Epithelial cell of esophagus (primary cell): Measurements from ENCODE around the gene PRKCQ.

Source experiments
- DNase-seq: peaks from one replicate; pipeline ENCODE4 v3.0.0; 2010; ENCODE audit warnings: low read depth
- H3K4me3 ChIP-seq: 2 replicates; pipeline ENCODE4 v1.5.1; 2011; ENCODE audit warnings: mild to moderate bottlenecking, low read length, control low read depth
- CTCF ChIP-seq: IDR thresholded peaks from 2 replicates; pipeline ENCODE4 v1.5.1; 2011; ENCODE audit warnings: low read depth, mild to moderate bottlenecking, low read length, control low read depth, inconsistent platforms; ENCODE audit not compliant: insufficient read depth; ENCODE audit errors: missing control alignments

Gene PRKCQ

GRCh38 chr10:6579904-6580278, at the start of gene PRKCQ:
PRKCQ (minus strand) TSS chr10:6580276; CDS start chr10:6515135, 65,141 bp downstream.
- DNase-seq = peak; percentile 41
- no peak for TF ChIP-seq CTCF
- H3K4me3 ChIP-seq = peak within 1 kb of the TSS; percentile 67

GRCh38 chr10:6625428-6625827, 45.4 kb upstream of the PRKCQ start:
- no peak overlapping the region for H3K4me3 ChIP-seq
- DNase-seq = no peak
- no peak for TF ChIP-seq CTCF

GRCh38 chr10:6624392-6624791, 44.3 kb upstream of the PRKCQ start:
- no peak for DNase-seq
- no peak for TF ChIP-seq CTCF
- H3K4me3 ChIP-seq = no peak overlapping the region

- no peak for DNase-seq
- TF ChIP-seq CTCF = no peak
- H3K4me3 ChIP-seq = no peak overlapping the region
Measured at GRCh38 chr10:6622921-6623320, 42.8 kb upstream of the PRKCQ start.

GRCh38 chr10:6621536-6621935, 41.5 kb upstream of the PRKCQ start:
- H3K4me3 ChIP-seq = no peak overlapping the region
- no peak for TF ChIP-seq CTCF
- peak; percentile 45 for DNase-seq

GRCh38 chr10:6619660-6620059, 39.6 kb upstream of the PRKCQ start:
- no peak overlapping the region for H3K4me3 ChIP-seq
- TF ChIP-seq CTCF = no peak
- DNase-seq = no peak

- H3K4me3 ChIP-seq = no peak overlapping the region
- no peak for TF ChIP-seq CTCF
- DNase-seq = no peak
Measured at GRCh38 chr10:6618340-6618739, 38.3 kb upstream of the PRKCQ start.
